ENCODE data around the gene GADD45B.

GRCh38 chr19:2461751-2462634, 13.9 kb upstream of the GADD45B start:
- TF ChIP-seq TAF1 (IDR thresholded peaks at IDR 0.05; ENCODE audit: borderline replicate concordance, low read depth, low read length) (no peak), POLR2A (IDR thresholded peaks at IDR 0.05; ENCODE audit: low read depth, low read length) (no peak; the same call in 1 of the 2 replicates), POLR2AphosphoS5 (IDR thresholded peaks at IDR 0.05; ENCODE audit: low read depth, low read length) (no peak)

All from GM12892 (cell line).